ENCODE measurements around the gene HLA-DOA.

Gene HLA-DOA

DNA sequence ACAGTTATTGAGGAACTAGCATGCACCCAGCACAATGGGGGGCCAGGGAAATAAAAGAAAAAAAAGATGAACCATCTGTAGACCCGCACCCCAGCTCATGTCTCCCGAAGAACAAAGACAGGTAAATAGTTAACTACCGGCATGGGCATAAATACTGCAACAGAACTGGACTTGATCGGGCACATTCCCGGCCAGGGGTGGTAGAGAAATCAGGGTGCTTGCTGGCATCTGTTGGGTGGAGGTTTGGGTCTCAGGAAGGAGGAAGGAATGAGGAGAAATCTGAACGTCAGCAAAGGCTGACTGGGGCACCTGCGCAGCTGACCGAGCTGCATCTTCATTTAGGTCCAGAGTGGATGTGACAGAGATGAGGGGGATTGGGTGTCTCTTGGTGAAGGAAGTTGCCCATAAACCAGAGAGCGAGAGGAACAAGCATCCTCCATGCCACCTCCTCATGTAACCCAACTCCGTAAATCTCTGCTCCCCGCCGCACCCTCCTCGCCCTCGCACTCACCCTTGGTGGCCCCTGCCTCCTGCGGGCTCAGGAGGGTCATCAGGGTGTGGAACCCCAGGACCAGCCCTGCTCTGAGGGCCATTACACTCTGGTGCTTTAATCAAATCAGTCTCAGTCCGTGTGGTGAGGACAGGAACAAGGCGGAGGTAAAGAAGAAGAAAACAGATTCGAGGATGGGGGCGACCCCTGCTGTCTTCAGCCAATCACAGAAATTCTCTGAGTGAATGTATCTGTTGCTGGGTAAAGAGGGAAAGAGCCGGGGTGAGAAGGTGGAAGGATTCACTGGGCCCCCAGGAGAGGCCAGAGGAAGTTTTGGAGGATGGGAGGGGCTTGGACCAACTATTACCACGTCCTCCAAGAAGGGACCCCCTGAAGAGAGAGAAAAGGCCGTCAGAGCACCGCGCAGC is at the start of gene HLA-DOA:
HLA-DOA (minus strand) TSS at position 648 of the 918 bp plus-strand sequence.
- no peak for DNase-seq (ENCODE audit: low read depth)

DNA sequence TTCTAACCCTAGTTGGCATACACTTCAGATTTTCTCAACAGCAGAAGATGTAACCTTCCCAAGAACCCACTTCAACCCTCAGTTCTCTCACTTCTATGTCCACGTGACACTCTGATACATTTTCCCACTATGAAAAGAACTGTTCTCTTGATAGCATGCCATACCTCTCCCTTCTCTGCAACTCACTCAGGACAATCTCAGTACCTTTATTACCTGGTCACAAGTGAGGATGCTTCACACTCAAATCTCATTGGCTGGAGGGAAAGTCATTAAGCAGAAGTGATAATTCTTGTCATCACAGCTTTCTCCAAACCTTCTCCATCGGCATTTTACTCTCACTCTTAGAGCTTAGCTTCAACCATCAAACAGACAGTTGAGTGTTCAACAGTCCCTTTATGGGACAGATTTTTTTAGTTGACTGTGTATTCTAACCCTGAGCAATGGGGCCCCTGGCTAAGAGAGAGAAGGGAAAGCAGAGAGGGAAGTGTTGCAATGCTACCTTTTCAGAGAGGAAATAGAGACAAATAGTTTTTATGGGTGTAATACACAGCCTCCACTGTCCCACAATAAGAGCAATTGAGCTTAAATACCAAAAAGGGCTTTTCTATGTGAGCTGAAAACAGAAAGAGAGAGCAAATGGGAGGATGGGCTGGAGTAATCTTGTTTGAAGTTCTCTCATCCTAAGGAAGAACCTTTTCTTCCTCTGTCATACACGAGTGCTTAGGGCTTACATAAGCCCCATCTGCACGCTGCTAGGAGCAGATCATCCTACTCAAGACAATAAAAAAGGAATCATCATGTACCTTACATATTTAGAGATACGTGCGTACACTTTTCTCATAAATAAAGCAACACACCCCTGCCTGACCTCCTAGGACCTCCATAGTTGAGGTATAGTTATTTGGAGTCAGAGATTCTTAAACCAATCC is 48.1 kb upstream of the HLA-DOA start:
- no peak for DNase-seq (ENCODE audit: low read depth)

DNA sequence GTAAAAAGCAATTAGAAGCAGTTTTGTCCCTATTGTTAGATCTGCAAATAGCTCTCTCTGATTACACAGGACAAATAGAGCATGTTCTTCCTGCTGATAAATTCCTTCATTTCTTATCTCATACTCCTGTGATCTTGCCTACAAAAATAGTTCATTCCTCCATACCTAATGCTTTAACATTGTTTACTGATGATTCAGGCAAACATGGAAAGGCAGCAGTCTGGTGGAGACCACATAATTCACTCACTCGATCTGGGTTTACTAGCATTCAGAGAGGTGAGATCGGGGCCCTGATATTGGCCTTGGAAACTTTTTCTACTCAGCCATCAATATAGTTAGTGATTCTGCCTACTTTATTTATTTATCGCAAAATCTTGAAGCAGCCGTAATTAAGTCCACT is 43.8 kb upstream of the HLA-DOA start:
- DNase-seq (ENCODE audit: low read depth): no peak

GRCh38 chr6:33052627-33053026 is 43.2 kb upstream of the HLA-DOA start:
- no peak for DNase-seq (ENCODE audit: low read depth)

- no peak for DNase-seq (ENCODE audit: low read depth)
Measured at GRCh38 chr6:33050014-33050810, 40.8 kb upstream of the HLA-DOA start.

GRCh38 chr6:33049323-33050013 is 40.1 kb upstream of the HLA-DOA start:
- no peak for DNase-seq (ENCODE audit: low read depth)

GRCh38 chr6:33040157-33040556 is 30.8 kb upstream of the HLA-DOA start:
- no peak for DNase-seq (ENCODE audit: low read depth)

- no peak for DNase-seq (ENCODE audit: low read depth)
Measured at GRCh38 chr6:33036535-33036934, 27.1 kb upstream of the HLA-DOA start.

- DNase-seq (ENCODE audit: low read depth): no peak
Measured at GRCh38 chr6:33034554-33034953, 25.2 kb upstream of the HLA-DOA start.

DNA sequence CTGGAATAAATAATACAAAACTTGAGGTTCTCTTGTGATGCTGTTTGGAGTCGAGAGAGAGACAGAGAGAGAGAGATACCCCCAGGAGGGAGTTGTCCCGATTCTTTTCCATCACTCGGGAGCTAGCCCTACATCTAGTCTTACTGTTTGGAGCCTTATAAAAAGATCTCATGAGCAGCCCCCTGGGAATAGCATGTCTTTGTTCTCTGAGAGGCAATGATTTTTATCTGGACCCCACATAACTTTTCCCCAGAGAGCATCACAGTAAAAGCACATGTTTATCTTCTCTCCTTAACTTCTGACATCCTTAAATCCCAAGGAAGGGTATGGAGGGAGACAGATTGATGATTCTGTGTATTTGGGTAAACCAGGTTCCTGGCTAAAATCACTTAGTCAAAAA is 20.9 kb upstream of the HLA-DOA start:
- no peak for DNase-seq (ENCODE audit: low read depth)

GRCh38 chr6:33029328-33030184 is 20.2 kb upstream of the HLA-DOA start:
- no peak for DNase-seq (ENCODE audit: low read depth)

GRCh38 chr6:33028220-33028849 is 18.9 kb upstream of the HLA-DOA start:
- DNase-seq (ENCODE audit: low read depth): no peak

DNA sequence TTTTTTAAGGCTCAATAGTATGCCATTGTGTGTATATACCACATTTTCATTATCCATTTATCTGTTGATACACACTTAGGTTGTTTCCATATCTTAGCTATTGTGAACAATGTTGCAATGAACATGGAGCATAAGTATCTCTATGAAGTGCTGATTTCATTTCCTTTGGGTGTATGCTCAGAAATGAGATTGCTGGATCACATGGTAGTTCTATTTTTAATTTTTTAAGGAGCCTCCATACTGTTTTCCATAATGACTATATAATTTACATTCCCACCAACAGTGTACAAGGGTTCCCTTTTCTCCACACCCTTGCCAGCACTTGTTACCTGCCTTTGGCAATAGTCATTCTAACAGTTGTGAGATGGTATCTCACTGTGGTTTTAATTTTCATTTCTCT is 15.1 kb upstream of the HLA-DOA start:
- no peak for DNase-seq (ENCODE audit: low read depth)

- no peak for DNase-seq (ENCODE audit: low read depth)
Measured at GRCh38 chr6:33023536-33023935, 14.1 kb upstream of the HLA-DOA start.

- no peak for DNase-seq (ENCODE audit: low read depth)
Measured at GRCh38 chr6:33021917-33022316, 12.5 kb upstream of the HLA-DOA start.

- no peak for DNase-seq (ENCODE audit: low read depth)
Measured at GRCh38 chr6:33019372-33019771, 10.0 kb upstream of the HLA-DOA start.

DNA sequence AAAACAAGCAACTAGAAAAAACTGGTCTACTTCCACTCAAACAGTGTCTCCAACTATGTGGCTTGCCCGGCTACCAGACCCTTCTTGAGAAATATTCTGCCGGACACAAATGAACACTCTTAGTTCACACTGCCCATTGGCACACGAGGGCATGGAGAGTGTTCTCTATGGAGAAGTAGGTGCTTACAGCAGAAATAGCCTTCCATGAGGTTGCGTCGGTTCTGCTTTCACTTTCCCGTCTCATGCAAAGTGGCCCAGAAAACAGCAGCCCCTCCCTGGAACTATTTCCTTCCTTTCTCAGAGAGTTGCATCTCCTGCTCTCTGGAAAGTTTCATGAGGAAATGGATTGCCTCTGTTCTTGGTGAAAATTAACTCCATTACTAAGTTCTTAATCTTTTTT is 9.5 kb upstream of the HLA-DOA start:
- DNase-seq (ENCODE audit: low read depth): no peak

DNA sequence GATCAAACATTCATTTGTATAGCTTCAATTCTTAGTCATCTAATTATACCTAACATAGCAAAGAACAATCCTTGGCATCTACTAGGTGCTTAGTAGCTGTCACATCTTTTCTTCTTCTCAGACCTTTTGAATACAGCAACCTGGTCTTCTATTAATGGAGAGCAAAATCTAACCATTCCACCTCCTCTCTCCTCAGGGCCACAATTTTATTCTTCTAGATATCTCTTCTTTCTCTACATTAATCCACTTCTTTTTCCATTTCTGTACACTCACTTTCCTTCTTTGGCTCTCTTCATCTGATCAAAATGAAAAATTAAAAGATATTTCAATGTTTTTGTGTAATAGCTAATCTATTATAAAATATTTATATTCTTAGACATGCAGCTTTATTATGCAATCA is 9.0 kb upstream of the HLA-DOA start:
- no peak for DNase-seq (ENCODE audit: low read depth)

DNA sequence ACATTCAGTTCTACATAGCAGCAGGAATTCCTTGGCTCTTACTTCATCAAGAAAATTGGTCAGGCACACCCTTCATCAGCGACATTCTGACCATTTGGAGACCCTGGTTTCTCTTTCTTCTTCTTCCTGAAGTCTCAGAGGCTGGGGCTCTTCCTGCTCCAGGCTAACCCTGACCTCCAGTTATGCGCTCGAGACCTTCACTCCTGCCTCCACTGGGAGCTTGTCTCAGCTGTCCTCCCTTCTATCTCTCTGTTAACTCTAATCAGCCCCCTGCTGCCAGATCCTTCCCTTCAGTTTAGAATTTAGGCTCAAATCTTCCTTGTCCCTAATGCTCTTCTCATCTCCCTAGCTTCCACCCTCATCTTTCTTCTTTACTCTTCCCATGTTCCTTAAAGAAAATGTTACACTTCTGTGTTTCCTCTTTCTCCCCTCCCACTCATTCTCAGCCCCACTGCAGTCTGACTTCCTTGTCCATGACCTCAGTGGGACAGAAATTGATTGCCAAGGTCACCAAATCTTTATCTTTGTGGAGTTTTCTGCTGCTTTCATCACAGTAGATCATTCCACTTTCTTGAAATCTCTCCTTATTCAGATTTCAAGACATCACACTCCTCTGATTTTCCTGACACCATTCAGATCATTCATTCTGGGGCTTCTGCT is 8.4 kb upstream of the HLA-DOA start:
- no peak for DNase-seq (ENCODE audit: low read depth)
